Astrocyte (in vitro differentiated cells and primary cell): ENCODE results near the gene DDN.

ENCODE experiments used
- EZH2 ChIP-seq: IDR thresholded peaks from 2 replicates; pipeline ENCODE4 v1.6.1; 2012; ENCODE audit warnings: mild to moderate bottlenecking, low read length, inconsistent platforms; ENCODE audit not compliant: insufficient read depth
- TF ChIP-seq, protein P1 (sequence below): IDR thresholded peaks from 2 replicates; pipeline ENCODE4 v1.5.1; 2011; ENCODE audit warnings: low read depth, mild to moderate bottlenecking, inconsistent platforms, low read length, moderate library complexity; ENCODE audit not compliant: insufficient read depth

- TF ChIP-seq, protein P1, sequence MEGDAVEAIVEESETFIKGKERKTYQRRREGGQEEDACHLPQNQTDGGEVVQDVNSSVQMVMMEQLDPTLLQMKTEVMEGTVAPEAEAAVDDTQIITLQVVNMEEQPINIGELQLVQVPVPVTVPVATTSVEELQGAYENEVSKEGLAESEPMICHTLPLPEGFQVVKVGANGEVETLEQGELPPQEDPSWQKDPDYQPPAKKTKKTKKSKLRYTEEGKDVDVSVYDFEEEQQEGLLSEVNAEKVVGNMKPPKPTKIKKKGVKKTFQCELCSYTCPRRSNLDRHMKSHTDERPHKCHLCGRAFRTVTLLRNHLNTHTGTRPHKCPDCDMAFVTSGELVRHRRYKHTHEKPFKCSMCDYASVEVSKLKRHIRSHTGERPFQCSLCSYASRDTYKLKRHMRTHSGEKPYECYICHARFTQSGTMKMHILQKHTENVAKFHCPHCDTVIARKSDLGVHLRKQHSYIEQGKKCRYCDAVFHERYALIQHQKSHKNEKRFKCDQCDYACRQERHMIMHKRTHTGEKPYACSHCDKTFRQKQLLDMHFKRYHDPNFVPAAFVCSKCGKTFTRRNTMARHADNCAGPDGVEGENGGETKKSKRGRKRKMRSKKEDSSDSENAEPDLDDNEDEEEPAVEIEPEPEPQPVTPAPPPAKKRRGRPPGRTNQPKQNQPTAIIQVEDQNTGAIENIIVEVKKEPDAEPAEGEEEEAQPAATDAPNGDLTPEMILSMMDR, result no peak
- no peak for TF ChIP-seq EZH2
Observed at GRCh38 chr12:48967991-48968390, 31.2 kb downstream of the DDN start.
